HepG2 (cell line): ENCODE measurements around the gene NUP93. TPM values are rescaled to one million over a fixed set of nuclear protein-coding genes. Genes with fewer than 3 reads are reported as not detected.

Experiments
- CEBPB ChIP-seq: IDR thresholded peaks from 2 replicates; pipeline ENCODE4 v1.6.1; 2011; ENCODE audit warnings: low read depth, low read length, improper control_type of control experiment, borderline replicate concordance
- FIP1L1 ChIP-seq: fragments of 200-400 bp; formaldehyde crosslinking; IDR thresholded peaks from 2 replicates; pipeline ENCODE4 v1.6.1; 2018; ENCODE audit warnings: low read depth, mild to moderate bottlenecking, low read length, moderate library complexity, borderline replicate concordance; ENCODE audit not compliant: insufficient read depth
- GATA4 ChIP-seq: sonication (generic); IDR thresholded peaks from 2 replicates; pipeline ENCODE4 v1.6.1; 2016; ENCODE audit warnings: antibody characterized with exemption, low read depth, borderline replicate concordance
- HOXA7 ChIP-seq: sonication (generic); formaldehyde crosslinking; IDR thresholded peaks from 2 replicates; pipeline ENCODE4 v1.8.1; 2022; ENCODE audit warnings: mild to moderate bottlenecking, missing genetic modification reagents, moderate library complexity
- ISX ChIP-seq: sonication (generic); formaldehyde crosslinking; conservative IDR thresholded peaks from 2 replicates; pipeline ENCODE4 v1.5.0; 2020; ENCODE audit warnings: missing genetic modification reagents
- MYNN ChIP-seq: sonication (generic); formaldehyde crosslinking; IDR thresholded peaks from 2 replicates; pipeline ENCODE4 v1.4.0; 2020; ENCODE audit warnings: mild to moderate bottlenecking, low read depth, missing genetic modification reagents
- PLRG1 ChIP-seq: fragments of 450-650 bp; conservative IDR thresholded peaks from 2 replicates; pipeline ENCODE4 v1.6.1; 2016
- REL ChIP-seq: sonication (generic); formaldehyde crosslinking; conservative IDR thresholded peaks from 2 replicates; pipeline ENCODE4 v1.8.0; 2022; ENCODE audit warnings: mild to moderate bottlenecking, missing genetic modification reagents, moderate library complexity
- RFX1 ChIP-seq: fragments of 450-650 bp; IDR thresholded peaks from 2 replicates; pipeline ENCODE4 v1.6.1; 2017
- RFXANK ChIP-seq: IDR thresholded peaks from 2 replicates; pipeline ENCODE4 v1.6.1; 2016
- RFXAP ChIP-seq: sonication (generic); formaldehyde crosslinking; IDR thresholded peaks from 2 replicates; pipeline ENCODE4 v1.4.0; 2020; ENCODE audit warnings: missing genetic modification reagents, borderline replicate concordance
- SMAD9 ChIP-seq: sonication (generic); formaldehyde crosslinking; IDR thresholded peaks from 2 replicates; pipeline ENCODE4 v1.5.1; 2020; ENCODE audit warnings: mild to moderate bottlenecking, missing genetic modification reagents
- SMARCE1 ChIP-seq: fragments of 450-650 bp; IDR thresholded peaks from 2 replicates; pipeline ENCODE4 v1.6.1; 2017; ENCODE audit warnings: borderline replicate concordance
- SMYD3 ChIP-seq: sonication (generic); formaldehyde crosslinking; IDR thresholded peaks from 2 replicates; pipeline ENCODE4 v1.8.1; 2023; ENCODE audit warnings: mild to moderate bottlenecking, missing genetic modification reagents
- STAG1 ChIP-seq: sonication (generic); formaldehyde crosslinking; IDR thresholded peaks from 2 replicates; pipeline ENCODE4 v1.4.0; 2020; ENCODE audit warnings: missing genetic modification reagents
- TMF1 ChIP-seq: sonication (generic); formaldehyde crosslinking; IDR thresholded peaks from 2 replicates; pipeline ENCODE4 v1.8.1; 2022; ENCODE audit warnings: low read depth, missing genetic modification reagents
- ZFP82 ChIP-seq: sonication (generic); formaldehyde crosslinking; IDR thresholded peaks from 2 replicates; pipeline ENCODE4 v1.5.1; 2020; ENCODE audit warnings: mild to moderate bottlenecking, missing genetic modification reagents, borderline replicate concordance
- ZMAT3 ChIP-seq: sonication (generic); formaldehyde crosslinking; conservative IDR thresholded peaks from 2 replicates; pipeline ENCODE4 v1.7.0; 2021; ENCODE audit warnings: missing genetic modification reagents
- ZNF567 ChIP-seq: sonication (generic); formaldehyde crosslinking; IDR thresholded peaks from 2 replicates; pipeline ENCODE4 v1.8.1; 2023; ENCODE audit warnings: mild to moderate bottlenecking, missing genetic modification reagents, borderline replicate concordance
- ZNF7 ChIP-seq: IDR thresholded peaks from 2 replicates; pipeline ENCODE4 v1.6.1; 2016; ENCODE audit warnings: missing biosample characterization, missing genetic modification reagents
- ZNF879 ChIP-seq: sonication (generic); formaldehyde crosslinking; IDR thresholded peaks from 2 replicates; pipeline ENCODE4 v1.8.1; 2023; ENCODE audit warnings: missing genetic modification reagents
- polyA plus RNA-seq, 8 experiments: library from polyadenylated mRNA; depleted of rRNA in 3 of 8; stranded (reverse) in 7 of 8; unstranded in 1 of 8; fragments of >200 nt; fragmentation: Illumina TruSeq in 4 of 8; extraction: Trizol in 4 of 8; gene quantifications; 2 replicates each; pipeline versions ENCODE4 v1.2.1 to v1.2.3, GENCODE V29; 2011 to 2016; ENCODE audit warnings: low read depth in 4 of 8, missing spikeins in 1 of 8, mixed read lengths in 1 of 8; ENCODE audit not compliant: insufficient read depth in 1 of 8
- total RNA-seq, 5 experiments: library from RNA; depleted of rRNA; stranded (reverse); fragments of >200 nt; fragmentation: Illumina TruSeq; extraction: Trizol; gene quantifications; 2 replicates each; pipeline ENCODE4 v1.2.3, GENCODE V29; 2016; ENCODE audit warnings: low read depth in 1 of 5
- TF ChIP-seq, protein P1 (sequence below): IDR thresholded peaks from 2 replicates; pipeline ENCODE4 v1.6.1; 2016; ENCODE audit warnings: missing compliant biosample characterization, missing genetic modification reagents, borderline replicate concordance
- TF ChIP-seq, protein P2 (sequence below): sonication (generic); formaldehyde crosslinking; IDR thresholded peaks from 2 replicates; pipeline ENCODE4 v1.4.0; 2020; ENCODE audit warnings: mild to moderate bottlenecking, missing genetic modification reagents
- TF ChIP-seq, protein P3 (sequence below): IDR thresholded peaks from 2 replicates; pipeline ENCODE4 v1.6.1; 2016; ENCODE audit warnings: missing genetic modification reagents, missing compliant biosample characterization
- TF ChIP-seq, protein P4 (sequence below): sonication (generic); formaldehyde crosslinking; IDR thresholded peaks from 2 replicates; pipeline ENCODE4 v1.4.0; 2020; ENCODE audit warnings: low read depth, mild to moderate bottlenecking, missing genetic modification reagents

NUP93 gene
- total and polyA plus RNA-seq, 2 of the 13 experiments (the other 11 are each of a cell fraction or from before 2014, with no cell fraction given): 58.5 to 140 TPM

DNA sequence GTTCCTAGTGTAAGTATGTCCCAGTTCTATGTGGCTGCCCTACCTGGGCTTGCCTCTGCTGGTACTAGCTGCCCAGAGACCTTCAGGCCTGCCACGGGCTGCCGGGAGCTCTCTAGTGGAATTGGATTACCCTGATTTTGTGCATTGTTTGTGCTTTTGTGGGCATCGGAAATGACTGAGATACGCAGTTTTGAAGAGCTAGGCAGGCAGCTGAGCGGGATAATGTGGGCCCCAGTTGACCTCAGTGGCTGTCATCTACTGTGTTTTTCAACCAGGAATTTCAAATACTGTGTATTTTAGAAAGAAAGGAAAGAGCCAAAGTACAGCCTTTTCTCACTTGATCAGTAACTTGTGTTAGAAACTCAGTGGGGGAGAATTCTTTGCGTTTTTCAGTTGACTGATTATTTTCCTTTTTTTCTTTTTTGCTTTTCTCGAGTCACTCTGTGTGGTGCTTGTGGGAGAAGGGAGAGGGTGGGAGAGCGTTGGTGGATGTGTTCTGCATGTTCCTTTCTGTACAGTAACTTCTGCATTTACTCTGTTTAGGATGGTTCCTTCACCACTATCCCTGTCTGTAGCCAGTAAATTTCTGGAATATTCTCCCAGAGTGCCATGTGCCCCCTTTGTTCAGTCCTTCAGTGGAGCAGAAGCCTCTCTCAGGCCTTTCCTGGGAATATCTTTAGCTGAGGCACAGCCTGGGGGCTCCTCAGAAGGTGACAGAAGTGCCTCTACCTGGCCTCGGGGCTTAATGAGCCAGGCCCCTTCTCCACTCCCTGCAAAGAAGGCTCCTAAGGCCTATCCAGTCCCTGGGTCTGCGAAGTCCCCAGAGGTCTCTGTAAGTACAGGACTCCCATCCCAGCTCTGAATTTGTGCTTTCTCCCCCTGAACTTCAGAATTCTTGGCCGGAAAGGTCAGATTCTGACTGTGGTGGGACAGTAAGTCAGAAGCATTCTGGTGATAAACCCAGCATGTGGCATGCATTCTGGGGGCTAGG, 120.1 kb downstream of the NUP93 start (continued):
- no peak for TF ChIP-seq HOXA7 (CRISPR knock-in tag)
- TF ChIP-seq REL (CRISPR knock-in tag): no peak
- TF ChIP-seq ZNF567: no peak
- TF ChIP-seq, protein P1, sequence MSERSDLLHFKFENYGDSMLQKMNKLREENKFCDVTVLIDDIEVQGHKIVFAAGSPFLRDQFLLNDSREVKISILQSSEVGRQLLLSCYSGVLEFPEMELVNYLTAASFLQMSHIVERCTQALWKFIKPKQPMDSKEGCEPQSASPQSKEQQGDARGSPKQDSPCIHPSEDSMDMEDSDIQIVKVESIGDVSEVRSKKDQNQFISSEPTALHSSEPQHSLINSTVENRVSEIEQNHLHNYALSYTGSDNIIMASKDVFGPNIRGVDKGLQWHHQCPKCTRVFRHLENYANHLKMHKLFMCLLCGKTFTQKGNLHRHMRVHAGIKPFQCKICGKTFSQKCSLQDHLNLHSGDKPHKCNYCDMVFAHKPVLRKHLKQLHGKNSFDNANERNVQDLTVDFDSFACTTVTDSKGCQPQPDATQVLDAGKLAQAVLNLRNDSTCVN: no peak
- no peak; the same call in 1 of the 2 replicates for TF ChIP-seq STAG1
- 0 out of 2 replicates have a peak, but pooled peaks have one; percentile 52 for TF ChIP-seq SMYD3 (CRISPR knock-in tag)
- TF ChIP-seq, protein P2, sequence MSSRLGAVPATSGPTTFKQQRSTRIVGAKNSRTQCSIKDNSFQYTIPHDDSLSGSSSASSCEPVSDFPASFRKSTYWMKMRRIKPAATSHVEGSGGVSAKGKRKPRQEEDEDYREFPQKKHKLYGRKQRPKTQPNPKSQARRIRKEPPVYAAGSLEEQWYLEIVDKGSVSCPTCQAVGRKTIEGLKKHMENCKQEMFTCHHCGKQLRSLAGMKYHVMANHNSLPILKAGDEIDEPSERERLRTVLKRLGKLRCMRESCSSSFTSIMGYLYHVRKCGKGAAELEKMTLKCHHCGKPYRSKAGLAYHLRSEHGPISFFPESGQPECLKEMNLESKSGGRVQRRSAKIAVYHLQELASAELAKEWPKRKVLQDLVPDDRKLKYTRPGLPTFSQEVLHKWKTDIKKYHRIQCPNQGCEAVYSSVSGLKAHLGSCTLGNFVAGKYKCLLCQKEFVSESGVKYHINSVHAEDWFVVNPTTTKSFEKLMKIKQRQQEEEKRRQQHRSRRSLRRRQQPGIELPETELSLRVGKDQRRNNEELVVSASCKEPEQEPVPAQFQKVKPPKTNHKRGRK (CRISPR knock-in tag): no peak
- peak; percentile 70; the same call in 1 of the 2 replicates for TF ChIP-seq GATA4
- TF ChIP-seq ZNF7 (CRISPR knock-in tag): no peak
- TF ChIP-seq RFXANK (CRISPR knock-in tag): no peak
- TF ChIP-seq MYNN: no peak
- TF ChIP-seq PLRG1: no peak
- TF ChIP-seq, protein P3, sequence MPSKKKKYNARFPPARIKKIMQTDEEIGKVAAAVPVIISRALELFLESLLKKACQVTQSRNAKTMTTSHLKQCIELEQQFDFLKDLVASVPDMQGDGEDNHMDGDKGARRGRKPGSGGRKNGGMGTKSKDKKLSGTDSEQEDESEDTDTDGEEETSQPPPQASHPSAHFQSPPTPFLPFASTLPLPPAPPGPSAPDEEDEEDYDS (CRISPR knock-in tag): no peak
- no peak for TF ChIP-seq ZMAT3 (CRISPR knock-in tag)
- TF ChIP-seq RFX1: no peak
- no peak for TF ChIP-seq ZFP82 (CRISPR knock-in tag)
- TF ChIP-seq ZNF879 (CRISPR knock-in tag): no peak
- TF ChIP-seq ISX (CRISPR knock-in tag): no peak; the same call in 1 of the 2 replicates
- TF ChIP-seq, protein P4, sequence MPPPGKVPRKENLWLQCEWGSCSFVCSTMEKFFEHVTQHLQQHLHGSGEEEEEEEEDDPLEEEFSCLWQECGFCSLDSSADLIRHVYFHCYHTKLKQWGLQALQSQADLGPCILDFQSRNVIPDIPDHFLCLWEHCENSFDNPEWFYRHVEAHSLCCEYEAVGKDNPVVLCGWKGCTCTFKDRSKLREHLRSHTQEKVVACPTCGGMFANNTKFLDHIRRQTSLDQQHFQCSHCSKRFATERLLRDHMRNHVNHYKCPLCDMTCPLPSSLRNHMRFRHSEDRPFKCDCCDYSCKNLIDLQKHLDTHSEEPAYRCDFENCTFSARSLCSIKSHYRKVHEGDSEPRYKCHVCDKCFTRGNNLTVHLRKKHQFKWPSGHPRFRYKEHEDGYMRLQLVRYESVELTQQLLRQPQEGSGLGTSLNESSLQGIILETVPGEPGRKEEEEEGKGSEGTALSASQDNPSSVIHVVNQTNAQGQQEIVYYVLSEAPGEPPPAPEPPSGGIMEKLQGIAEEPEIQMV (CRISPR knock-in tag): no peak
- TF ChIP-seq RFXAP: no peak
- TF ChIP-seq SMARCE1: no peak
- TF ChIP-seq TMF1: no peak
- no peak for TF ChIP-seq FIP1L1
- TF ChIP-seq SMAD9: 0 out of 2 replicates have a peak, but pooled peaks have one; percentile 34
- no peak for TF ChIP-seq CEBPB
